ENCODE data around the gene FCER1G. TPM values are rescaled to one million over a fixed set of nuclear protein-coding genes. Genes with fewer than 3 reads are reported as not detected.
"Not testable (repeated sequence)": the region's sequence is repeated elsewhere in the genome, so short reads cannot be mapped to it uniquely, and the experiment has no call there.

FCER1G gene
- polyA plus RNA-seq, 1 donor from 2014 or later = 3.5 TPM

DNA sequence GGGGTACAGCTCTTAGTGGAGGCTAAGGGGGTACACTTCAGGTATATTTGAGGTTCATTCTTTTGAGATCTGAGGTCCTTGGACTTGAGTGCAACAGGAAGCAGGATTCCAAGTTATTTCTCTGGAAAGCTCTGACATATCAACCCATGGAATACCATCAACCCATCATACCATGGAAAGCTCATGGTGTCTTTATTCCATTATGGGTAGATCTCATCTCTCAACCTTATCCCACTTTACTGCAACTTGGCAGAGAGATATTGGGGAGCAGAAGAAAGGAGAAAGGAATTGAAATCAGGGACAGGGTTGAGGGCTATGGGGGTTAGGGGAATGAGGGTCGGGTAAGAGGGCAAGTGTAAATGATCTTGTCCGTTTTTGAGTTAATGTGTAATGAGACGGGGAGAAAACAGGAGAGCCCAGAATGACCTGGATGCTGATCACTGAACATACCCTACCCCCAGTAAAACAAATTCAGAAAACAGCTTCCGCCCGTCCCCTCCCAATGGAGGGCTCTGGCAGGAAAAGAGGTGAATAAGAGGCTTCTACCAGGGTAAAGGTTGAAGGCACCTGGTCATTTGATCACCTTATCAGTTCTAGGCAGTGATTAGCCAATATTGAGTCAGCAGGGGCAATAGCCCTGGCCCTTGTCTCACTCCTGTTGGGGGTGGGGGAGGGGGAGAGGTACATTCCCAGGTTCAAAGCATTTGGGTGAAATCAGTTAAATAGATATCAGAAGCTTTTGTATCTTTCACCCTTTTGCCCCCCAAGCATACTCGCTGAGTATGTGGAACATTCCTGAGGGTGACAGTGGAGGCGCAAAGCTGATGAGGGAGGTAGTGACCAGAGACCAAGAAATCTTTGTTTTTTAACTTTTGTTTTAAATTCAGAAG lies 9.0 kb downstream of the FCER1G start:
- Histone ChIP-seq H3K27me3 (ENCODE audit: insufficient read depth, low read depth, low read length) (no peaks in the 10 kb centered on the region), H3K27ac (ENCODE audit: low read length) (no peak overlapping the region), H3K9me3 (ENCODE audit: low read length) (no peaks in the 10 kb centered on the region), H3K36me3 (ENCODE audit: insufficient read depth, low read length) (no peaks in the 10 kb centered on the region), H3F3A (ENCODE audit: insufficient read depth, low read length, poor library complexity, severe bottlenecking) (no peaks in the 10 kb centered on the region), H3K79me2 (replicated peaks; ENCODE audit: insufficient read depth, low read length) (peaks cover 2% of the 10 kb centered on the region), H3K9me2 (ENCODE audit: insufficient read depth, low read length) (no peaks in the 10 kb centered on the region), H3K9ac (ENCODE audit: low read length) (no peak overlapping the region), H4K20me1 (ENCODE audit: insufficient read depth) (no peaks in the 10 kb centered on the region), H3K4me2 (ENCODE audit: low read length) (no peak overlapping the region), H2AFZ (ENCODE audit: low read depth, low read length) (no peak overlapping the region), H3K4me3 (ENCODE audit: low read length) (no peak overlapping the region)
- TF ChIP-seq EZH2 (IDR thresholded peaks at IDR 0.05; ENCODE audit: borderline replicate concordance, insufficient read depth, low read length, poor library complexity, severe bottlenecking) = no peak
- TF ChIP-seq POLR2AphosphoS5 (IDR thresholded peaks at IDR 0.05) = no peak
- TF ChIP-seq REST (IDR thresholded peaks at IDR 0.05; ENCODE audit: borderline replicate concordance) = no peak
- no peak for TF ChIP-seq CTCF (IDR thresholded peaks at IDR 0.05; ENCODE audit: poor library complexity, severe bottlenecking)
- no peak for TF ChIP-seq SMC3 (conservative IDR thresholded peaks at IDR 0.05; ENCODE audit: poor library complexity)
- TF ChIP-seq RAD21 (conservative IDR thresholded peaks at IDR 0.05) = no peak
- no peak for TF ChIP-seq MXI1 (conservative IDR thresholded peaks at IDR 0.05; ENCODE audit: poor library complexity, severe bottlenecking)
- no peak for TF ChIP-seq TAF1 (IDR thresholded peaks at IDR 0.05; ENCODE audit: low read depth)
- TF ChIP-seq EP300 (conservative IDR thresholded peaks at IDR 0.05; ENCODE audit: poor library complexity, severe bottlenecking) = no peak

DNA sequence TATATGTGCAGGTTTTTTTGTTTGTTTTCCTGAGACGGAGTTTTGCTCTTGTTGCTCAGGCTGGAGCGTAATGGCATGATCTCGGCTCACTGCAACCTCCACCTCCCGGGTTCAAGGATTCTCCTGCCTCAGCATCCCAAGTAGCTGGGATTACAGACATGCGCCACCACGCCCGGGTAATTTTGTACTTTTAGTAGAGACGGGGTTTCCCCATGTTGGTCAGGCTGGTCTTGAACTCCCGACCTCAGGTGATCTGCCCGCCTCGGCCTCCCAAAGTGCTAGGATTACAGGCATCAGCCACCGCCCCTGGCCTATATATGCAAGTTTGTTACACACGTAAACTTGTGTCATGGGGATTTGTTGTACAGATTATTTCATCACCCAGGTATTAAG lies 9.6 kb downstream of the FCER1G start:
- H3K4me3 ChIP-seq (ENCODE audit: low read length); H3K9ac ChIP-seq (ENCODE audit: low read length): not testable (repeated sequence)

More for the DNA sequence above, 9.6 kb downstream of the FCER1G start:
- not testable (repeated sequence) for H2AFZ ChIP-seq (ENCODE audit: low read depth, low read length); H3K9me2 ChIP-seq (ENCODE audit: insufficient read depth, low read length); H3K4me2 ChIP-seq (ENCODE audit: low read length); H3K9me3 ChIP-seq (ENCODE audit: low read length); H3F3A ChIP-seq (ENCODE audit: insufficient read depth, low read length, poor library complexity, severe bottlenecking); H4K20me1 ChIP-seq (ENCODE audit: insufficient read depth); H3K36me3 ChIP-seq (ENCODE audit: insufficient read depth, low read length); H3K79me2 ChIP-seq (replicated peaks; ENCODE audit: insufficient read depth, low read length); H3K27ac ChIP-seq (ENCODE audit: low read length); H3K27me3 ChIP-seq (ENCODE audit: insufficient read depth, low read depth, low read length)
